WTC11 (cell line): ENCODE data around the gene IPO11. TPM values are rescaled to one million over a fixed set of nuclear protein-coding genes. Genes with fewer than 3 reads are reported as not detected.

Source experiments
- ATAC-seq: fragments of 200-7000 bp; cut with Tn5 transposase; 2 replicates; pipeline ENCODE4 v1.10.0; 2021; ENCODE audit warnings: mild to moderate bottlenecking, moderate library complexity
- CTCF ChIA-PET: fragments of 300-600 bp; sonication (Branson Sonifier 250); formaldehyde crosslinking; loops from one replicate; lab custom pipeline; 2021; ENCODE audit warnings: antibody characterized with exemption; lab: Charles Lee
- POLR2A ChIA-PET: fragments of 350-600 bp; sonication (Branson Sonifier 250); formaldehyde crosslinking; loops from one replicate; lab custom pipeline; 2021; ENCODE audit warnings: antibody characterized with exemption; lab: Charles Lee
- DNase-seq: peaks from one replicate; pipeline ENCODE4 v3.0.0; 2021; ENCODE audit warnings: low spot score
- H3K27ac Mint-ChIP-seq: 2 replicates; pipeline ENCODE4 v1.8.0; 2021; ENCODE audit warnings: mixed read lengths
- H3K27me3 Mint-ChIP-seq: 2 replicates; pipeline ENCODE4 v1.8.0; 2021; ENCODE audit warnings: low read depth, mild to moderate bottlenecking, moderate library complexity, mixed read lengths
- H3K36me3 Mint-ChIP-seq: 2 replicates; pipeline ENCODE4 v1.8.0; 2021; ENCODE audit warnings: mixed read lengths
- H3K4me1 Mint-ChIP-seq: 2 replicates; pipeline ENCODE4 v1.8.0; 2022; ENCODE audit warnings: mixed read lengths
- H3K4me3 Mint-ChIP-seq: 2 replicates; pipeline ENCODE4 v1.8.0; 2021; ENCODE audit warnings: mild to moderate bottlenecking, moderate library complexity, mixed read lengths
- H3K9me3 Mint-ChIP-seq: 2 replicates; pipeline ENCODE4 v1.8.0; 2021; ENCODE audit warnings: mixed read lengths
- GTF2I ChIP-seq: fragments of 250-450 bp; sonication (Bioruptor Pico); conservative IDR thresholded peaks from 2 replicates; pipeline ENCODE4 v1.4.0; 2021; ENCODE audit warnings: mild to moderate bottlenecking
- IRF2 ChIP-seq: sonication (generic); formaldehyde crosslinking; IDR thresholded peaks from 2 replicates; pipeline ENCODE4 v1.8.0; 2022; ENCODE audit warnings: low read depth, missing genetic modification reagents, borderline replicate concordance
- JAZF1 ChIP-seq: fragments of 250-450 bp; sonication (Bioruptor Pico); IDR thresholded peaks from 2 replicates; pipeline ENCODE4 v1.9.0; 2021; ENCODE audit warnings: moderate library complexity, mild to moderate bottlenecking, inconsistent platforms
- NFATC4 ChIP-seq: fragments of 250-450 bp; sonication (Bioruptor Pico); IDR thresholded peaks from 2 replicates; pipeline ENCODE4 v1.9.0; 2021; ENCODE audit warnings: mild to moderate bottlenecking
- RELA ChIP-seq: sonication (generic); formaldehyde crosslinking; IDR thresholded peaks from 2 replicates; pipeline ENCODE4 v1.8.1; 2022; ENCODE audit warnings: missing genetic modification reagents, mild to moderate bottlenecking, borderline replicate concordance
- RORB ChIP-seq: fragments of 250-450 bp; sonication (Bioruptor Pico); IDR thresholded peaks from 2 replicates; pipeline ENCODE4 v1.9.0; 2021; ENCODE audit warnings: mild to moderate bottlenecking
- SMAD3 ChIP-seq: sonication (generic); formaldehyde crosslinking; IDR thresholded peaks from 2 replicates; pipeline ENCODE4 v1.8.0; 2022; ENCODE audit warnings: missing genetic modification reagents, mild to moderate bottlenecking, borderline replicate concordance
- SP1 ChIP-seq: sonication (generic); formaldehyde crosslinking; conservative IDR thresholded peaks from 2 replicates; pipeline ENCODE4 v1.8.1; 2022; ENCODE audit warnings: missing genetic modification reagents
- ZBTB21 ChIP-seq: sonication (generic); formaldehyde crosslinking; IDR thresholded peaks from 2 replicates; pipeline ENCODE4 v1.8.1; 2023; ENCODE audit warnings: mild to moderate bottlenecking, missing genetic modification reagents, borderline replicate concordance
- total RNA-seq: library from RNA; stranded (reverse); gene quantifications from 3 replicates; pipeline ENCODE4 v1.2.3, GENCODE V29; 2021
- TF ChIP-seq, protein P1 (sequence below): sonication (generic); formaldehyde crosslinking; IDR thresholded peaks from 2 replicates; pipeline ENCODE4 v1.8.0; 2022; ENCODE audit warnings: mild to moderate bottlenecking, missing genetic modification reagents
- TF ChIP-seq, protein P2 (sequence below): fragments of 250-450 bp; sonication (Bioruptor Pico); IDR thresholded peaks from 2 replicates; pipeline ENCODE4 v1.9.0; 2021; ENCODE audit warnings: mild to moderate bottlenecking
- TF ChIP-seq, protein P3 (sequence below): fragments of 250-450 bp; sonication (Bioruptor Pico); conservative IDR thresholded peaks from 2 replicates; pipeline ENCODE4 v1.9.0; 2021; ENCODE audit warnings: mild to moderate bottlenecking
- TF ChIP-seq, protein P4 (sequence below): sonication (generic); formaldehyde crosslinking; IDR thresholded peaks from 2 replicates; pipeline ENCODE4 v1.8.0; 2022; ENCODE audit warnings: mild to moderate bottlenecking, missing genetic modification reagents
- TF ChIP-seq, protein P5 (sequence below): sonication (generic); formaldehyde crosslinking; IDR thresholded peaks from 2 replicates; pipeline ENCODE4 v1.8.1; 2023; ENCODE audit warnings: mild to moderate bottlenecking, missing genetic modification reagents
- TF ChIP-seq, protein P6 (sequence below): sonication (generic); formaldehyde crosslinking; conservative IDR thresholded peaks from 2 replicates; pipeline ENCODE4 v1.8.1; 2023; ENCODE audit warnings: mild to moderate bottlenecking, low read depth, missing genetic modification reagents, moderate library complexity
- TF ChIP-seq, protein P7 (sequence below): sonication (generic); formaldehyde crosslinking; IDR thresholded peaks from 2 replicates; pipeline ENCODE4 v1.8.1; 2023; ENCODE audit warnings: mild to moderate bottlenecking, moderate library complexity, missing genetic modification reagents
- TF ChIP-seq, protein P8 (sequence below): sonication (generic); formaldehyde crosslinking; IDR thresholded peaks from 2 replicates; pipeline ENCODE4 v1.8.1; 2023; ENCODE audit warnings: mild to moderate bottlenecking, missing genetic modification reagents, moderate library complexity
- TF ChIP-seq, protein P9 (sequence below): sonication (generic); formaldehyde crosslinking; IDR thresholded peaks from 2 replicates; pipeline ENCODE4 v1.8.1; 2022; ENCODE audit warnings: mild to moderate bottlenecking, moderate library complexity, missing genetic modification reagents

Gene IPO11
- total RNA-seq, 1 experiment from 2014 or later, result 61.9 TPM

DNA sequence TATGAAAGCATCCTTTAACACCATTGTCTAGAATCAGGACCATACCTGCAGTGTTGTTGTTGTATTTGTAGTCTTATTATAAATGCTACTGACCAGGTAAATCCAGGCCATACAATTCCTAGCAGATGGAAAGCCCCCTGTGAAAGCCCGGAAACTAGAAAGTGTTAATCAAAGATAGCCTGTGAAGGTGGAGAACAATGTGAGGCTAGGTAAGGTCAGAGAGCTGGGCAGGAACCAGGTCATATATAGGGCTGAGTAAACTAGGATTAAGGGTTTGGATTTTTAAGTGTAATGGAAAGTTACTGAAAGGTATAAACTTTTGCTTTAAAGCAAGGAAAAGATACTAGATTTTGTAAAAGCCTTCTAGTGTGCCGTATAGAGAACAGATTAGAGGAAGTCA lies 172.7 kb downstream of the IPO11 start (continued):
- TF ChIP-seq IRF2 (CRISPR knock-in tag) (no peak), GTF2I (CRISPR knock-in tag) (no peak)
- TF ChIP-seq, protein P1, sequence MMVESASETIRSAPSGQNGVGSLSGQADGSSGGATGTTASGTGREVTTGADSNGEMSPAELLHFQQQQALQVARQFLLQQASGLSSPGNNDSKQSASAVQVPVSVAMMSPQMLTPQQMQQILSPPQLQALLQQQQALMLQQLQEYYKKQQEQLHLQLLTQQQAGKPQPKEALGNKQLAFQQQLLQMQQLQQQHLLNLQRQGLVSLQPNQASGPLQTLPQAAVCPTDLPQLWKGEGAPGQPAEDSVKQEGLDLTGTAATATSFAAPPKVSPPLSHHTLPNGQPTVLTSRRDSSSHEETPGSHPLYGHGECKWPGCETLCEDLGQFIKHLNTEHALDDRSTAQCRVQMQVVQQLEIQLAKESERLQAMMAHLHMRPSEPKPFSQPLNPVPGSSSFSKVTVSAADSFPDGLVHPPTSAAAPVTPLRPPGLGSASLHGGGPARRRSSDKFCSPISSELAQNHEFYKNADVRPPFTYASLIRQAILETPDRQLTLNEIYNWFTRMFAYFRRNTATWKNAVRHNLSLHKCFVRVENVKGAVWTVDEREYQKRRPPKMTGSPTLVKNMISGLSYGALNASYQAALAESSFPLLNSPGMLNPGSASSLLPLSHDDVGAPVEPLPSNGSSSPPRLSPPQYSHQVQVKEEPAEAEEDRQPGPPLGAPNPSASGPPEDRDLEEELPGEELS (CRISPR knock-in tag), result no peak
- TF ChIP-seq, protein P2, sequence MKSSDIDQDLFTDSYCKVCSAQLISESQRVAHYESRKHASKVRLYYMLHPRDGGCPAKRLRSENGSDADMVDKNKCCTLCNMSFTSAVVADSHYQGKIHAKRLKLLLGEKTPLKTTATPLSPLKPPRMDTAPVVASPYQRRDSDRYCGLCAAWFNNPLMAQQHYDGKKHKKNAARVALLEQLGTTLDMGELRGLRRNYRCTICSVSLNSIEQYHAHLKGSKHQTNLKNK (CRISPR knock-in tag), result no peak
- TF ChIP-seq, protein P3, sequence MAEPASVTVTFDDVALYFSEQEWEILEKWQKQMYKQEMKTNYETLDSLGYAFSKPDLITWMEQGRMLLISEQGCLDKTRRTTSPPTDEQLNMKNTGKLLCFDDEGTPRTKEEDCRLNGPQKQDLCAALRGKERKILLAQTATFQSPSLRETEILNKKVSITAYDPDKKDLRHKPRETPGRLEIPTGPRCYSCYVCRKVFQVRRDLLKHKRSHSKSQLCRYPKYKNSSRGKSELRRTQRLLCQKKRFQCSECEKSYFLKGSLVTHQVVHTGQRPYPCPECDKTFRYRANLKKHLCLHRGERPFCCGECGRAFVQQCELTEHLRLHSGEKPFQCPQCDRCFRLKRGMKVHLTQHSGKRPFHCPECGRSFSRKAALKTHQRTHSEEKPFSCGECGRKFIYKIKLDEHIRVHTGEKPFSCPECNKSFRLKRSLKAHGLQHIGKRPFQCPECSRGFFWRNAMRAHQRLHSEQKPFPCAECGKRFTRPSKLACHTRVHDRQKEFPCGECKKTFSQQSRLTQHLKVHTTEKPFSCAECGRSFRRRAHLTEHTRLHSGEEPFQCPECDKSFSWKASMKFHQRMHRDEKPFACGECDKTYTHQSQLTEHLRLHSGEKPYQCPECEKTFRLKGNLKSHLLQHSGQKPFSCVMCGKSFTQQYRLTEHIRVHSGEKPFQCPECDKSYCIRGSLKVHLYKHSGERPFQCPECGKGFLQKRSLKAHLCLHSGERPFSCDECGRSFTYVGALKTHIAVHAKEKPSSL (CRISPR knock-in tag), result no peak

DNA sequence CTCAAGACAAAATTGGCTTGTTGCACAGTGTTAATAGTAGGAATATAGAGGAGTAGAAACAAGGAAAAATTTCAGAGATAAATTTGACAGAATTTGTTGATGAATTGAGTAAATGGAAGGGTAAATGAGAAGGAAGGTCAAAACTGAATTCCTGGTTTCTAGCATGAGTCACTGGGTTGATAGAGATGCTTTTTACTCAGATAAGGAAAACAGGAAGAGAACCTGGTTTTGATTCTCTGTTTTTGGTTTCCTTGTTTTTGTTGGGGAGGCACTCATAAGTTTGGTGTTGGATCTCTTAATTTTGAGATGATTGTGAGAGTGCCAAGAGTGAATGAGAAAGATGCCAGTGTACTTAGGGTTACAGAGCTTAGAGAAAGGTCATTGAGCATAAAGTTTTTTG lies 173.2 kb downstream of the IPO11 start:
- H3K9me3 Mint-ChIP-seq, result no peaks in the 10 kb centered on the region
- peaks cover 3% of the 10 kb centered on the region; the same call in 1 of the 2 replicates for H3K4me1 Mint-ChIP-seq
- ChIA-PET CTCF (interaction anchor here (1.3 kb wide), 1 partner anchor 41 kb away, joined by 3 read pairs; no protein-coding TSS in a partner anchor), POLR2A (no interaction called here)
- no peaks in the 10 kb centered on the region for H3K27me3 Mint-ChIP-seq
- H3K4me3 Mint-ChIP-seq, result no peak overlapping the region
- H3K27ac Mint-ChIP-seq, result 0 out of 2 replicates have a peak overlapping the region, but pooled peaks have one; percentile 42
- TF ChIP-seq, protein P4, sequence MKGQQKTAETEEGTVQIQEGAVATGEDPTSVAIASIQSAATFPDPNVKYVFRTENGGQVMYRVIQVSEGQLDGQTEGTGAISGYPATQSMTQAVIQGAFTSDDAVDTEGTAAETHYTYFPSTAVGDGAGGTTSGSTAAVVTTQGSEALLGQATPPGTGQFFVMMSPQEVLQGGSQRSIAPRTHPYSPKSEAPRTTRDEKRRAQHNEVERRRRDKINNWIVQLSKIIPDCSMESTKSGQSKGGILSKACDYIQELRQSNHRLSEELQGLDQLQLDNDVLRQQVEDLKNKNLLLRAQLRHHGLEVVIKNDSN, result no peak
- TF ChIP-seq, protein P5, sequence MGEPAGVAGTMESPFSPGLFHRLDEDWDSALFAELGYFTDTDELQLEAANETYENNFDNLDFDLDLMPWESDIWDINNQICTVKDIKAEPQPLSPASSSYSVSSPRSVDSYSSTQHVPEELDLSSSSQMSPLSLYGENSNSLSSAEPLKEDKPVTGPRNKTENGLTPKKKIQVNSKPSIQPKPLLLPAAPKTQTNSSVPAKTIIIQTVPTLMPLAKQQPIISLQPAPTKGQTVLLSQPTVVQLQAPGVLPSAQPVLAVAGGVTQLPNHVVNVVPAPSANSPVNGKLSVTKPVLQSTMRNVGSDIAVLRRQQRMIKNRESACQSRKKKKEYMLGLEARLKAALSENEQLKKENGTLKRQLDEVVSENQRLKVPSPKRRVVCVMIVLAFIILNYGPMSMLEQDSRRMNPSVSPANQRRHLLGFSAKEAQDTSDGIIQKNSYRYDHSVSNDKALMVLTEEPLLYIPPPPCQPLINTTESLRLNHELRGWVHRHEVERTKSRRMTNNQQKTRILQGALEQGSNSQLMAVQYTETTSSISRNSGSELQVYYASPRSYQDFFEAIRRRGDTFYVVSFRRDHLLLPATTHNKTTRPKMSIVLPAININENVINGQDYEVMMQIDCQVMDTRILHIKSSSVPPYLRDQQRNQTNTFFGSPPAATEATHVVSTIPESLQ (CRISPR knock-in tag), result no peak
- TF ChIP-seq, protein P6, sequence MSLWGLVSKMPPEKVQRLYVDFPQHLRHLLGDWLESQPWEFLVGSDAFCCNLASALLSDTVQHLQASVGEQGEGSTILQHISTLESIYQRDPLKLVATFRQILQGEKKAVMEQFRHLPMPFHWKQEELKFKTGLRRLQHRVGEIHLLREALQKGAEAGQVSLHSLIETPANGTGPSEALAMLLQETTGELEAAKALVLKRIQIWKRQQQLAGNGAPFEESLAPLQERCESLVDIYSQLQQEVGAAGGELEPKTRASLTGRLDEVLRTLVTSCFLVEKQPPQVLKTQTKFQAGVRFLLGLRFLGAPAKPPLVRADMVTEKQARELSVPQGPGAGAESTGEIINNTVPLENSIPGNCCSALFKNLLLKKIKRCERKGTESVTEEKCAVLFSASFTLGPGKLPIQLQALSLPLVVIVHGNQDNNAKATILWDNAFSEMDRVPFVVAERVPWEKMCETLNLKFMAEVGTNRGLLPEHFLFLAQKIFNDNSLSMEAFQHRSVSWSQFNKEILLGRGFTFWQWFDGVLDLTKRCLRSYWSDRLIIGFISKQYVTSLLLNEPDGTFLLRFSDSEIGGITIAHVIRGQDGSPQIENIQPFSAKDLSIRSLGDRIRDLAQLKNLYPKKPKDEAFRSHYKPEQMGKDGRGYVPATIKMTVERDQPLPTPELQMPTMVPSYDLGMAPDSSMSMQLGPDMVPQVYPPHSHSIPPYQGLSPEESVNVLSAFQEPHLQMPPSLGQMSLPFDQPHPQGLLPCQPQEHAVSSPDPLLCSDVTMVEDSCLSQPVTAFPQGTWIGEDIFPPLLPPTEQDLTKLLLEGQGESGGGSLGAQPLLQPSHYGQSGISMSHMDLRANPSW, result no peak
- TF ChIP-seq, protein P7, sequence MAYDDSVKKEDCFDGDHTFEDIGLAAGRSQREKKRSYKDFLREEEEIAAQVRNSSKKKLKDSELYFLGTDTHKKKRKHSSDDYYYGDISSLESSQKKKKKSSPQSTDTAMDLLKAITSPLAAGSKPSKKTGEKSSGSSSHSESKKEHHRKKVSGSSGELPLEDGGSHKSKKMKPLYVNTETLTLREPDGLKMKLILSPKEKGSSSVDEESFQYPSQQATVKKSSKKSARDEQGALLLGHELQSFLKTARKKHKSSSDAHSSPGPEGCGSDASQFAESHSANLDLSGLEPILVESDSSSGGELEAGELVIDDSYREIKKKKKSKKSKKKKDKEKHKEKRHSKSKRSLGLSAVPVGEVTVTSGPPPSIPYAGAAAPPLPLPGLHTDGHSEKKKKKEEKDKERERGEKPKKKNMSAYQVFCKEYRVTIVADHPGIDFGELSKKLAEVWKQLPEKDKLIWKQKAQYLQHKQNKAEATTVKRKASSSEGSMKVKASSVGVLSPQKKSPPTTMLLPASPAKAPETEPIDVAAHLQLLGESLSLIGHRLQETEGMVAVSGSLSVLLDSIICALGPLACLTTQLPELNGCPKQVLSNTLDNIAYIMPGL (CRISPR knock-in tag), result no peak
- TF ChIP-seq ZBTB21 (CRISPR knock-in tag) (no peak), NFATC4 (no peak), SP1 (CRISPR knock-in tag) (no peak), RORB (no peak), JAZF1 (CRISPR knock-in tag) (no peak), SMAD3 (CRISPR knock-in tag) (no peak), RELA (CRISPR knock-in tag) (no peak)
- TF ChIP-seq, protein P8, sequence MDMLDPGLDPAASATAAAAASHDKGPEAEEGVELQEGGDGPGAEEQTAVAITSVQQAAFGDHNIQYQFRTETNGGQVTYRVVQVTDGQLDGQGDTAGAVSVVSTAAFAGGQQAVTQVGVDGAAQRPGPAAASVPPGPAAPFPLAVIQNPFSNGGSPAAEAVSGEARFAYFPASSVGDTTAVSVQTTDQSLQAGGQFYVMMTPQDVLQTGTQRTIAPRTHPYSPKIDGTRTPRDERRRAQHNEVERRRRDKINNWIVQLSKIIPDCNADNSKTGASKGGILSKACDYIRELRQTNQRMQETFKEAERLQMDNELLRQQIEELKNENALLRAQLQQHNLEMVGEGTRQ (CRISPR knock-in tag), result no peak
- TF ChIP-seq, protein P9, sequence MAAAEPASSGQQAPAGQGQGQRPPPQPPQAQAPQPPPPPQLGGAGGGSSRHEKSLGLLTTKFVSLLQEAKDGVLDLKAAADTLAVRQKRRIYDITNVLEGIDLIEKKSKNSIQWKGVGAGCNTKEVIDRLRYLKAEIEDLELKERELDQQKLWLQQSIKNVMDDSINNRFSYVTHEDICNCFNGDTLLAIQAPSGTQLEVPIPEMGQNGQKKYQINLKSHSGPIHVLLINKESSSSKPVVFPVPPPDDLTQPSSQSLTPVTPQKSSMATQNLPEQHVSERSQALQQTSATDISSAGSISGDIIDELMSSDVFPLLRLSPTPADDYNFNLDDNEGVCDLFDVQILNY (CRISPR knock-in tag), result no peak
- no peak for DNase-seq
- H3K36me3 Mint-ChIP-seq, result 0 out of 2 replicates have a peak, but pooled peaks cover 3% of the 10 kb centered on the region
- ATAC-seq, result no peak
